RKO (cell line): ENCODE results near the gene ARHGEF1.
A peak's percentile ranks its signal among the peaks of the same experiment; 100 is the strongest.
"Not testable (repeated sequence)": the region's sequence is repeated elsewhere in the genome, so short reads cannot be mapped to it uniquely, and the experiment has no call there.

Experiments used
- DNase-seq: peaks from one replicate; pipeline ENCODE4 v3.0.0-alpha.2; 2016; ENCODE audit warnings: low spot score

ARHGEF1 gene

DNA sequence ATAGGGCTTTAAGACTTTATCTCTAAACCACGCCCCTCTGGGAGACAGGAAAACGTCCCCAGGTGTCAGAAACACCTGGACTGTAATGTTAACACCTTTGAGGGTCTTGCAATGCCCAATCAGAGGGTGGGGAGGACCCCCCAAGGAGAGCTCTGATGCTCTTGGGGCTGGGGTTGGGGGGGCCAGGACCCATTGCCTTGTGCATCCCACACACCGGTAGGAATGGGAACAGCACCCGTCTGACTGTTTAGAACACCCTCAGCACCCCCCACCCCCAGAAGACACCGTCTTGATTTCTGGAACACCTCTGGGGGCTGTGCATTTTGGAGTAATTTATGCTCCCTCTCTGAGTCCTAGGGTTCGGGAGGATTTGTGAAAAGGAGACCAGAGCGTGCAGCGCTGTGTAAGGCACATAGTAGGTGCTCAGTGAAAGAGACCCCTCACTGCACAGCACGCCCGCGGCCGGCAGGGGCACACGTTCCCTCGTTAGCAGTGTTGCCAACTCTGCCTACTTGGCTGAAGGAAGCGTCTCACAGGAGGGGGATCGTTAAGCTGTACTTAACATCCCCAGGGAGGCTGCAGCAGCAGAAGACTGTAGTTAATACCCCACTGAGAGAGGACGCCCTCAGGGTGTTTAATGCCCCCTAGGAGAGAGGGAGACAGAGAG, 48.1 kb downstream of the ARHGEF1 start:
- DNase-seq: no peak

DNA sequence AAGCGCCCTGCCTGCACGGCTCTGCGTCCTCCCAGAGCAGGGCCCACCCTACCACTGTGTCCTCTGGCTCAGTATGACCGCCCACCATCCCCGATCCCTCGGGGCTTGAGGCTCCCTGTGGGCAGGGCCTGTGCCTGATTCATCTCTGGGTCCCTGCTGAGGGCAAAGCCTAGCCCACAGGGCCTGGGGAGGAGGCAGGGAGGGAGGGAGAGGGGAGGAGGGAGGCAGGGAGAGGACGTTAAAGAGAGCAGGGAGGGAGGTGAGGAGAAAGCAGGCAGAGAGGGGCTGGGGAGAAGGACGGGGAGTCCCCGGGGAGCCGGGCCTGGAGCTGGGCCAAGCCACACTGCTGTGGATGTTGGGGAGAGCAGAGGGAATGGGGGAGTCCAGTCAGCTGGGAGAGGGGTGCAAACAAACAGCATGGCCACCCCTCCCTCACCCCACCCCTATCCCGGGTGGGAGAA, 49.3 kb downstream of the ARHGEF1 start:
- no peak for DNase-seq

DNA sequence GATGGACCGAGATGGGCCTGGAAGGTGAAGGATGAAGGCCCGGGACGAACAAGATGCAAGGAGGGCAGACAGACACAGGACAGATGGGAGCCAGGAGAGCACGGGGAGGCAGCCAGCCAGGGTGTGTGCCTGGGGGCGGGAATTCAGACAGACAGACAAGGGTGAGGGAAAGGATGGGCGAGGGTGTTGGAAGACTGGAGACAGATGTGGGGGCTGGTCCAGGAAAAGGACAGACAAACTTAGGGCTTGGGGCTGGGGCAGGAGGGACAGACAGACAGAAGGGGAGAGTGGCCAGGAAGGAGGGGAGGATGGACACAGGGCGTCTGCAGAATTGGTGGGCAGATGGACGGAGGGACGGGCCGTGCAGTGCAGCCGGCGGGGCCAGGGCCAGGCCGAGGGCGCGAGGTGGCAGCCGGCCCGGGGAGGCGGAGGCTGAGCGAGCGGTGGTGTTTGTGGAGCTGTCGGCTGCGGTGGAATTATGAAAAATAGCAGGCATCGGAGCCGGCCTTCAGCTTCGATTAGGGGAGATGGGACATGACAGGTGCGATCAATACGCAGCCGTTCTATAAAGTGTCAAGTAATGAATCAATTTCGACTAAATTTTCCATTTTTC, 49.8 kb downstream of the ARHGEF1 start:
- DNase-seq: no peak

DNA sequence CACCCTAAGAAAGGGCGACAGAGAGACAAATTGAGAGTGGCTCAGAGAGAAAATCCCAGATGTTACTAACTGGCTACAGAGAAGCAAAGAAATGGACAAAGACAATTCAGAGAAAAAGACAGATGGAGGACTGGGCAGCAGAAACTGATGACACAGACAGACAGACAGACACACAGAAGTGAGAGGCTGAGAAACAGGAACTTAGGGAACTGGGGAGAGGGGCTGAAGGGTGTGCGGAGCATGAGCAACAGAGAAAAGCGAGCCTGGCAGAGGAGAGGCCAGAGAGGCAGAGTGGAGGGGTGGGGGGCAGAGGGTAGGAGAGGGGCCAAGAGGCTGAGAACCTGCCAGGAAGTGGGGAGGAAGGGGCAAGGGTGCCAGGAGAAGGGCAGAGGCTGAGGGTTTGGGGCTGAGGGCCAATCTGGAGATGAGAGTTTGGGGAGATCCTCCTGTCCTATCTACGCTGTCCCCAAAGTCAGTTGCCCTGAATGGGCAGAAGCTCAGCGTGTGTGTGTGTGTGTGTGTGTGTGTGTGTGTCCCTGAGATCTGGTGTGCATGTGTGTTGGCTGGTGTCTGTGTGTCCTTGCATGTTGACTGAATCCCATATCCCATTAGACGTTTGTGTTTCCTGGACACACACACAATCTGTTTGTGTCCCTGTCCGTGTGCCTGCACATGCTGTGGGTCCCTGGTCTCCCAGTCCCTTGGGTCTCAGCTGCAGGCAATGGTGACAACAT, 50.9 kb downstream of the ARHGEF1 start:
- DNase-seq: no peak

DNA sequence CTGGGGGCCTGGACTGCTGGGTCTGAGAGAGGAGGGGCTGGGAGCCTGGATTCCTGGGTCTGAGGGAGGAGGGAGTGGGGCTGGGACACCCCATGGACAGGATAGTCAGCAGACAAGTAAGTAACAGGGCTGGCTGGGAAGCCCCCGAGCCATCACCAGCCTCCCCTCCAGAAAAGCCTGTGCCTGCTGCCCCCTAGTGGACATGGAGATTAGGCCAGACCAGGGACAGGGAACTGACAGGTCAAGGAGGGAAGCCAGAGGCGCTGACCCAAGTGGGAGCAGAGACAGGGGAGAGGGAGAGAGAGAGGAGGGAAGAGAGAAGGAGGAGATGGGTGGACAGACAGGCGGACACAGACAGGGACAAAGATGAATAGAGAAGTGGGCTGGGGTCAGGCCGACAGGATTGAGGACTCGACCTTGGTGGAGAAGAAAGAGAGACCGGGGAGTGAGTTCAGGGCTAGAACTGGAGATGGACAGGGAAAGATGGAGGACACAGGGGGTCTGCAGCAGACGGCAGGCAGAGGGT, 51.9 kb downstream of the ARHGEF1 start:
- DNase-seq: peak; percentile 65

DNA sequence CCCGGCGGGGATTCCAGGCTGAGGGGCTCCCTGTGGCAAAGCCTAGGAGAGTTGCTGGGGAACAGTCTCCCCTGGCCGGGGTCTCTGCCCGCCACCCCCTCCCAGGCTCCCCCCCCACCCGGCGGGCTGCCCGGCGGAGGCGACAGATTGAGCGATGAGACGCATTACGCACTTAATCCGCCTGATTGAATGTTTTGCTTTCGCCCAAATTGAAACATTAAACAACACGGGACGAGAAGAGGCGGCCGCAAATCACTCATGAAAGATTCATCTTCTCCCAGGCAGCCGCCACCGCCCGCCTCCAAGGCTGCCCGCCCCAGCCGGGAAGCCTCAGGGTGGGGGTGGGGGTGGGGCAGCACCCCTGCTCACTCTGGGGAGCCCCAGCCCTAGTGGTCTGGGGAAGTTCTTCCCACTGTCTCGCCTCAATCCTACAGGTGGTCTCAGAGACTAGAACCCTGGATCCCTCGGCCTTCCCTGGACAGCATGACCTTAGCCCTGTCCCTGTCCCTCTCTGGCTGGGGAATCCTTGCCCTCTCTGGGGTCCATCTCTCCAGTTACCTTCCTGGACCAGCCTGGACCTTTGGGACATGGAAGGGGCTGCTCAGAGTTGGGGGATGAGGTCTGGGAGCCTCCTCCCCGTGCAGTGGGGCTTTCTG, 52.9 kb downstream of the ARHGEF1 start:
- DNase-seq: no peak

DNA sequence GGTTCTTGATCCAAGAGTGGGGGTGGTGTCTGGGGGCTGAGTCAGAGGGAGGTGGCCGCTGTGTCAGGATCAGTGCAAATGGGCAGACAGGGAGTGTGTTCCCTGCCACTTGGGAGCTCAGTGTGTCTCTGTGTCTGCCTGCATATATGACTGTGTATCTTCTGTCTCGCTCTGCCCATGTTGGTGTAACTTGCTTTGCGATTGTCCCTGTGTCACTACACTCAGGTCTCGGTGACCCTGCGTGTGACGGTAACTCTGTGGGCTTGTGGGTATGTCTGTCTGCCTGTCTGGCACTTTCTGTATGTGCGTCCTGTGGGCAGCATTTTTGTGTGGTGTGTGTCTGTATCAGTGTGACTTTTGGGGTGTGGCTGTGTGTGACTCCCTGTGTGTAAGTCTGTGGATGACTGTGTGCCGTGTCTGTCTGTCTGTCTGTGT, 53.4 kb downstream of the ARHGEF1 start:
- DNase-seq: no peak

DNA sequence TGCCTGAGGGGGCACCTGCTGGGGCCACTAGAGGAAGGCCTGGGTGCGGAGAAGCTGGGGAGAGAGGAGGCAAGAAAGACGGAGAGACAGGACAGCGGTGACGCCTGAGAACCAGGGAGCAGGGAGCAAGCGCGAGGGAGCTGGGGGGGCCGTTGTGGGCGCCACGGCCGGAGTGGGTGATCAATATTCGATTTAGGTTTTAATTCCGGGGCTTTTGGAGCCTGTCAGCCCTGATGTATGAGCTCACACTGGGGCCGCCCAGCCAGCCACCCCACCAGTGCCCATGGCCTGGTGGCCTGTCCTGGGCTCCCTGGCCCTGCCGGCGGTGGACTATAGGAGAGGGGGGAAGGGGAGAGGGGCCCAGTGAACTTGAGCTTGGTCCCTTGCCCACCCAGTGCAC, 54.0 kb downstream of the ARHGEF1 start:
- DNase-seq: no peak

DNA sequence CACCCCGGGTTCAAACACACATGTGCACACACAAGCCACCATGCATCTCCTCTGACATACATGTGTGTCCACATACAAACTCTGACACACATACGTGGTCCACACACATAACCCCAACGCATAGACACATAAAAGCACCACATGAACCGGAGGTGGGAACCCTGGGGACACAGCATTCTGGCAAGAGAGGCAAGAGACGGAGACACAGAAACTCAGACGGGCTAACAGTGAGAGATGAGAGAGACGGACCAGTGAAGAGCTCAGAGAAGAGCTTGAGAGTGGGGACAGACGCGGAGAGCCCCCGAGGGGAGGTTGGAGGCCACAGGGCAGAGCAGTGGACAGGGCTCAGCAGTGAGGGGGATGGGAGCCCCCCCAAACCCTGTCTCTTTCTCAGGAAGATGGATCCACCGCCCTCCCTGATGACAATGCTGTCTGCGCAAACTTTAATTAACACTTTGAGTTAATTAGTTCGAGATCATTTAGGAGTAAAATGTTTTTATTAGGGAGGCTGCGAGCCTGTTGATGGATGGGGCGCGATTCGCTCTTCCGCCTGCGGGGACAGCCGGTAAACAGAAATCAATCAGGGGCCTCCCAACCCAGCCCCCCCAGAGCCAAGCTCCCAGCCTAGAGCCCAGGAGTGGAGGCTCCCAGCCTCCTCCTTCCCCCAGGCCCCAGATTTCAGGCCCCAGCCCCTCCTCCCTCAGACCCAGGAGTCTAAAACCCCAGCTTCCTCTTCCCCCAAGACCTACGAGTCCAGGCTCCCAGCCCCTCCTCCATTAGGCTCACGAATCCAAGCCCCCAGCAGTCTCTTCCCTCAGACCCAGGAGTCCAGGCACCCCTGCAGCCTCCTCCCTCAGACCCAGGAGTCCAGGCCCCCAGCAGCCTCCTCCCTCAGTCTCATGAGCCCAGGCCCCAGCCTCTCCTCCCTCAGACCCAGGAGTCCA, 54.8 kb downstream of the ARHGEF1 start:
- no peak for DNase-seq

DNA sequence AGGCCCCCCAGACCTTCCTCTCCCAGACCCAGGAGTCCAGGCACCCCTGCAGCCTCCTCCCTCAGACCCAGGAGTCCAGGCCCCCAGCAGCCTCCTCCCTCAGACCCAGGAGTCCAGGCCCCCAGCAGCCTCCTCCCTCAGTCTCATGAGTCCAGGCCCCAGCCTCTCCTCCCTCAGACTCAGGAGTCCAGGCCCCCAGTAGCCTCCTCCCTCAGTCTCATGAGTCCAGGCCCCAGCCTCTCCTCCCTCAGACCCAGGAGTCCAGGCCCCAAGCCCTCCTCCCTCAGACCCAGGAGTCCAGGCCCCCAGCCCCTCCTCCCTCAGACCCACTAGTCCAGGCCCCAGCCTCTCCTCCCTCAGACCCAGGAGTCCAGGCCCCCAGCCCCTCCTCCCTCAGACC, 56.2 kb downstream of the ARHGEF1 start:
- not testable (repeated sequence) for DNase-seq

DNA sequence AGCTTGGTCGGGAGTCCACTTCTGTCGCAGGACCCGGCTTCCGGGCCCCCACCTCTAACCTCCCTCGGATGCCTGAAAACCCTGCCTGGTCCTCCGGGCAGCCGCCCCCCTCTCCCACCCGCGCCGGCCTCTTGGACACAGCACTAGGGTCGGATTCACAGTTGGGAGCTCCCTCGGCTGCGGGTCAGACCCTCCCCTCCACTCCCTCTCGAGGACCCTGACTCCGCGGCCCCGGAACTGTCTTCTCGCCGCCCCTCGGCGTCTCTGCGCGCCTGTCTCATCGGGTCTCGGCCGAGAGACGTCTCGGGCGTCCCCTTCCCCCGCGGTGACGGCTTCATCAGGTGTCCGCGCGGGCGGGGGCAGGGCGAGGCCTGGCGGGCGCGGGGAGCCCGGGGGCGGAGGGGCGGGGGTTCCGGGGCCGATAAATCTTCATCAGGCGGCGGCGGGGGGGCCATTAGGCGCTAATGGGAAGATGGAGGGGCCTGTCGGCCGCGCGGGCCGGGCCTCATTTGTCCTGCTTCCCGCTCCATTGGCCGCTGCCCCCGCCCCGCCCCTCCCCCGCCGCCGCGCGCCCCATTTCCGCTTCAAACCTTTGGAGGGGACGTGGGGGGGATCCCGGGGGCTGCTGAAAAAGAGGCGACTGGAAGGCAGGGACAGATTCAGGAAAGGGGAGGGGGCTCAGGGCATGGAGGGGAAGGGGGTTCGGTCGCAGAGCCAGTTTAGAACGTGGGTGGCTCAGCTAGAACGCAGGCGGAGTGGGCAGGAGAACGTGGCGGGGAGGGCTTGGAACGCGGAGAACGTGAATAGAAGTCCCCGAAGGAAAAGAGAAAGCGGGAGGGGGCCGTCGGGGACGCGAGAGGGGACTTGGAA, 57.1 kb downstream of the ARHGEF1 start:
- no peak for DNase-seq

DNA sequence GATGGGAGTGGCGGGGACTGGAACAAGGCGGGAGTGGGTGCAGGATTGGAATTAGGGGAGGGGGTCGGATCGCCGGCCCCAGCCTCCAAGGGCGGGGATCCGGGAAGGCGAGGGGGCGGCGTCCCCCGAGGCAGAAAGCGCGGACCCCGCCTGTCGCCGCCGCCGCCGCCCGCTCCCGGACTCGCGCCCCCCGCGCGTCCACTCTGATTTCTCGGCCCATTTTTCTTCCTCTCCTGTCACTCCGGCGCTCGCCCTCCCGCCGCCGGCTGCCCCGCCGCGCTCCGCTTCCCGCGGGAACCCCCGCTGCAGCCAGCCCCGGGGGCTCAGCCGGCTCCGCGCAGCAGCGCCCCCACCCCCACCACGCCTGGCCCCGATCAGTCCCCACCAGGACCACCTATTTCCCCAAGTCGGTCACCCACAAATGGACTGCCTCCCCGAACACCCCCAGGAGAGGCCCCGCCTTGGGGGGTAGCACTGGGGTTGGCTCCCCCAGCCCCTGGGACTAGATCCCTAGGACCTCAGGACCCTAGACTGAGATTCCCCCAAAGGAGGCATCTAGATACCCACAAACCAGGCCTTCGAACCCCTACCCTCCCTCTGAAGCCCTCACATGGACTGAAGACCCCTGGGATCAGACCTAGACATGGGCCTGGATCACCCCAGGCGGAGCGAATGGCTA, 57.9 kb downstream of the ARHGEF1 start:
- no peak for DNase-seq

DNA sequence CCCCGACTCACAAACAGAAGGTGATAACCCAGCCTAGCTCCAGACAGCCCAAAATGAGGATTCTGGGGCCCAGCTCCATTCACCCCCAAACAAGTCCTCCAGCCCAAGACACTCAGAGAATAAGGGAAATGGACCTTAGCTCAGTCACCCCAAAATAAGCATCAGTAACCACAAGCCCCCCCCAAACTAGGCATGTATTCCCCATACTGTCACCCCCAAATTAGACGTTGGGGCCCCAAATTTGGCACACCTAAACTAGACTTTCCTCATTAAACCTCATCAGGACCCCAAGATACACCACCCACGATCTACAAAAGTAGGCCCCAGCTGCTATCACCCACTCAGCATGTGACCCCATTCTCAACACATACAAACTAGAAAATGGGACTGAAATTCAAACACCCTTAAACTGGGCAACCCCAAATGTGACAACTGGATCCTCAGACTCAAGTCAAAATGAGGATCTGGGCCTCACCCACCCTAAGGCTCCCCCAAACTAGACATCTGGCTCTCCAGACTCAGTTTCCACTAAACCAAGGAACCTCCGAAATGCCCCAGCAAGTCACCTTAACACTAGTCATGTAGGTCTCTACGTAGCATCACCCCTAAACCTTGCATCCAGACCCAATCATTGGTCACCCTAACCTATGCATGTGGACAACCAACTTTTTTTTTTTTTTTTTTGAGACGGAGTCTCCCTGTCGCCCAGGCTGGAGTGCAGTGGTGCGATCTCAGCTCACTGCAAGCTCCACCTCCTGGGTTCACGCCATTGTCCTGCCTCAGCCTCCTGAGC, 58.6 kb downstream of the ARHGEF1 start:
- DNase-seq: no peak

DNA sequence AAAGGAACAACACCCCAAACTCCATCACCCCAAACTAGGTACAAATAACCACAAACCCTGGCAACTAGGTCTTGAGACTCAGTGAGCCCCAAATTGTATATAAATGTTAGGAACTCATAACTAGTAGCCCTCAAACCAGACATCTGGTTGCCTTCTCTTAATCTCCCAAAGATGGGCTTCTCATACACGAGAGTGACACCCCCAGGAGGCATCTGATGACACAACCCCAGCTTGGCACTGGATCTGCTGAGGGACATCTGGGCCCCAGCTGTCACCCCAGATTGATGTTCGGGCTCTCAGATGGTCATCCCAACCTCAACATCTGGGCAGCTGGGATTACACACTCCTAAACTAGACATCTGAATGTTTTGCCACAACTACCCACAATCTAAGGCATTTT, 61.4 kb downstream of the ARHGEF1 start:
- DNase-seq: no peak

DNA sequence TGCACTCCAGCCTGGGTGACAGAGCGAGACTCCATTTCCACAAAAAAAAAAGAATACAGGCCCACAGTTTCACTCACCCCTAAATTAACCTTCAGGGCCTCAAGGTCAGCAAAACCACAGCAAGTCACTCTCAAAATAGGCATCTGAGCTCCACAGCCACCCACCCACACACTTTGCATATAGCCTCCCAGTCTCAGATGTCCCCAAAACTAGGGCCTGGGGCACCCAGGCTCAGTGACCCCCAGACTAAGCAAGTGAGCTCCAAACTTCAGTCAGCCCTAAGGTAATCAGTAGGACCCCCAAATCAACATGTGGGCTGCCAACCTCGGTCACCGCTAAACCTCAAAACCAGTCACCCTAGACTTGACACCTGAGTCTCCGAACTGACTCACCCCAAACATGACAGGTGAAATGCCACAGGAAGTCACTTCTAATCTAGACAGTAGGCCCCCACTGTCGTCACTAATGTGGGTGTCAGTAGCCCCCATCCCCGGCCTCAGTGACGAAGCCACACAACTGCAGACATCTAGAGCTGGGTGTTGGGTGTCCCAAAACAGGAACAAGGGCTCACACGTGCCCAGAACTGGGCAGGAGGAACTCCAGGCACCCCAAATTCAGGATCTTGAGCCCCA, 62.3 kb downstream of the ARHGEF1 start:
- no peak for DNase-seq

DNA sequence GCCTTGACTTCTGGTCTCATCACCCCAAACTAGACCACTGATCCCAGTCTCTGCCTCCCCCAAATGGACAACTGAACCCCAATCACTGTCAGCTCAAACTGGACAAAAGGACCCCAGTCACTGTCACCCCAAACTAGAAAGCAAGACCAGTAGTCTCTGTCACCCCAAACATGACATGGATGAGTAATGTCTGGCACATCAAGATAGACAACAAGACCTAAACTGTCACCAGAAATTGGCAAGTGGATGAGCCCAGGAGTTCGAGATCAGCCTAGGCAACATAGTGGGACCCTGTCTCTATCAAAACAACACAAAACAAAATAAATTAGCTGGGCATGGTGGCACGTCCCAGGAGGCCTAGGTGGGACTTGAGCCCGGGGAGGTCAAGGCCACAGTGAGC, 64.1 kb downstream of the ARHGEF1 start:
- no peak for DNase-seq

DNA sequence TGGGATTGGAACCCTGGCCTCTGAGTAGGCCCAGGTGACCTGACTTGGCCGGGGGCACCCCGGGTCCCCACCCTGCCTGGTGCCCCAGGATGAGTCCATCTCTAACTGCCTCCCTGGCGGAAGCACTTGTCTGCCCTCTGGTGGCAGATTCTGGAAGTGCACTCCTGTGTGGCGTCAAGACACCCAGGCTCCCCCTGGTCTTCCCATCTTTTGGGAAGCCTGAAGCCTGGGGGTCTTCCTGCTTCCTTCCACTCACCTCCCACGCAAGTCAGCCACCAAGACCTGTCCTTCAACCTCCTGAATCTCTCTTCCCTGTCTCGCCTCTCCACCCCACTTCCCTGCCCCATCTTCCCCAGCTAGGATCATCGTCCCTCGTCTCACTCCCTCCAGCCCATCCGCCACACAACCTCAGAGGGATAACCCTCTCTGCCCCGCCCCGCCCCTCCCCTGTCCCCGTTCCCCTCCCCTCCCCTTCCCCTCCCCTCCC, 68.7 kb downstream of the ARHGEF1 start:
- DNase-seq: peak; percentile 54

DNA sequence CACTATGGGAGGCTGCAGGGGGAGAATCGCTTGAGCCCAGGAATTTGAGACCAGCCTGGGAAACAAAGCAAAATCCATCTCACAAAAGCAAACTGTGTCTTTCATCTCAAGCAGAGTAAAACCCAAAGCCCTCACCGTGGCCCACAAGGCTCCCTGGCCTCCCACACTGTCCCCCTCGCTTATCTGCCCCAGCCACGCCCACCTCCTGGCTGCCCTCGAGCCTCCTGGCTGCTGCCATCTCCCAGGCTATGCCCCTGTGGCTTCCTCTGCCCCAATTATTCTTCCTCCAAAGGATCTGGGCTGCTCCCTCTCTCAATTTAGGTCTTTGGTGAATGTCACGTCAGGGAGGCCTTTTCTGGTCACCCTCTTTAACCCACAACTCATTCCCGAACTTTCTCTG, 72.5 kb downstream of the ARHGEF1 start:
- DNase-seq: no peak
